Upper lobe of left lung (tissue), 6 donors: ENCODE results near the gene PPP1R12A. TPM values are rescaled to one million over a fixed set of nuclear protein-coding genes. Genes with fewer than 3 reads are reported as not detected.
A peak's percentile ranks its signal among the peaks of the same experiment; 100 is the strongest.

Experiments used
- ATAC-seq, 2 donors: fragments of 200-7000 bp; cut with Tn5 transposase; one replicate each; pipeline ENCODE4 v1.9.1; 2022; ENCODE audit warnings: mild to moderate bottlenecking in 2 of 2, moderate library complexity in 2 of 2; ENCODE audit not compliant: low FRiP score in 2 of 2
- DNase-seq, 2 donors: peaks; one replicate each; pipeline ENCODE4 v3.0.0-alpha.2; 2019 to 2020
- H3K27ac ChIP-seq, 4 donors: fragments of 200-600 bp; sonication (generic); one replicate each; pipeline ENCODE4 v1.5.1; 2016 to 2019
- H3K27me3 ChIP-seq, 4 donors: fragments of 200-600 bp; sonication (generic); one replicate each; pipeline ENCODE4 v1.5.1; 2017 to 2019
- H3K36me3 ChIP-seq, 4 donors: fragments of 200-600 bp; sonication (generic); one replicate each; pipeline ENCODE4 v1.5.1; 2016 to 2019
- H3K4me1 ChIP-seq, 4 donors: fragments of 200-600 bp; sonication (generic); one replicate each; pipeline ENCODE4 v1.5.1; 2018 to 2019
- H3K4me3 ChIP-seq, 4 donors: fragments of 200-600 bp; sonication (generic); one replicate each; pipeline ENCODE4 v1.5.1; 2017 to 2019; ENCODE audit warnings: mild to moderate bottlenecking in 2 of 4, moderate library complexity in 1 of 4
- H3K9me3 ChIP-seq, 4 donors: fragments of 200-600 bp; sonication (generic); one replicate each; pipeline ENCODE4 v1.5.1; 2018 to 2019
- EP300 ChIP-seq, 4 donors: sonication (generic); formaldehyde crosslinking; IDR thresholded peaks; one replicate each; pipeline ENCODE4 v1.5.1; 2017; ENCODE audit warnings: antibody characterized with exemption in 4 of 4, control low read depth in 2 of 4
- POLR2A ChIP-seq, 4 donors: fragments of 450-650 bp; IDR thresholded peaks; one replicate each; pipeline ENCODE4 v1.5.1; 2016 to 2017; ENCODE audit warnings: antibody characterized with exemption in 4 of 4, mild to moderate bottlenecking in 2 of 4
- POLR2AphosphoS5 ChIP-seq, 2 donors: sonication (generic); formaldehyde crosslinking; IDR thresholded peaks; one replicate each; pipeline ENCODE4 v1.5.1; 2017; ENCODE audit warnings: antibody characterized with exemption in 2 of 2
- WGBS, 2 donors: methylation state at CpG; one replicate each; pipeline ENCODE4 v1.1.5; 2017 to 2018; 5-methylcytosine and 5-hydroxymethylcytosine counted together
- total RNA-seq, 6 donors: library from RNA; depleted of rRNA in 4 of 6; stranded (reverse); fragments of >200 nt in 4 of 6; gene quantifications; one replicate each; pipeline versions ENCODE4 v1.1.0 to v1.2.1, GENCODE V29; 2016 to 2021
- TF ChIP-seq, protein P1 (sequence below), 6 experiments: fragments of 450-650 bp in 4 of 6; fragments of 200-600 bp in 2 of 6; sonication (generic) in 2 of 6; IDR thresholded peaks; one replicate each; pipeline ENCODE4 v1.5.1; 2016 to 2019; ENCODE audit warnings: antibody characterized with exemption in 6 of 6
- donor health status: DM: no; HTN: no; CAD: no; lungs with moderate emphysema.
- donor health status: DM: no; HTN: yes; CAD: no; lungs with severe emphysema.

Gene PPP1R12A
- total RNA-seq, 6 donors from 2014 or later = 50.7 to 234 (median 90.4) TPM

DNA sequence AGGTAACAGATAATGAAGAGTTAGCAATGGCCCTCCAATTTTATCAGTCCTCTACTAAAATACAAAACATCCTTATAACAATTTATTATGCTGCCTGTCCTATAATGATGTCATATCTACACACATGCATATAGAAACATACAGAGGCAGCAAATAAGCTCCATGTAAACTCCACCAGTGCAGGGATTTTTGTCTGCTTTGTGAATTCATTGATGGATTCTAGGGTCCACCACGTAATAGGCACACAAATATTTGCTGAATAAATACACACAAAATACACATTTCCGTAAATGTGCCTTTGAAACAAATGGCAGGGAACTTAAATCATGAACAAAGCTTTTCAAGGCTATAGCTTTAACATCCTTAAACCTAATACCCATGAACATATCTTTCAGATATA is 34.7 kb downstream of the PPP1R12A start:
- H3K27ac ChIP-seq = no peak overlapping the region
- peaks cover 13 to 50% (median 28%) of the 10 kb centered on the region in 4 donors for H3K4me1 ChIP-seq
- ATAC-seq (no peak), DNase-seq (no peak)
- WGBS, 2 donors = 79 to 87% methylated on average over 2 of the region's 2 CpGs
- no peak overlapping the region for H3K4me3 ChIP-seq
- H3K9me3 ChIP-seq = no peaks in the 10 kb centered on the region
- no peaks in the 10 kb centered on the region for H3K36me3 ChIP-seq
- TF ChIP-seq, protein P1, sequence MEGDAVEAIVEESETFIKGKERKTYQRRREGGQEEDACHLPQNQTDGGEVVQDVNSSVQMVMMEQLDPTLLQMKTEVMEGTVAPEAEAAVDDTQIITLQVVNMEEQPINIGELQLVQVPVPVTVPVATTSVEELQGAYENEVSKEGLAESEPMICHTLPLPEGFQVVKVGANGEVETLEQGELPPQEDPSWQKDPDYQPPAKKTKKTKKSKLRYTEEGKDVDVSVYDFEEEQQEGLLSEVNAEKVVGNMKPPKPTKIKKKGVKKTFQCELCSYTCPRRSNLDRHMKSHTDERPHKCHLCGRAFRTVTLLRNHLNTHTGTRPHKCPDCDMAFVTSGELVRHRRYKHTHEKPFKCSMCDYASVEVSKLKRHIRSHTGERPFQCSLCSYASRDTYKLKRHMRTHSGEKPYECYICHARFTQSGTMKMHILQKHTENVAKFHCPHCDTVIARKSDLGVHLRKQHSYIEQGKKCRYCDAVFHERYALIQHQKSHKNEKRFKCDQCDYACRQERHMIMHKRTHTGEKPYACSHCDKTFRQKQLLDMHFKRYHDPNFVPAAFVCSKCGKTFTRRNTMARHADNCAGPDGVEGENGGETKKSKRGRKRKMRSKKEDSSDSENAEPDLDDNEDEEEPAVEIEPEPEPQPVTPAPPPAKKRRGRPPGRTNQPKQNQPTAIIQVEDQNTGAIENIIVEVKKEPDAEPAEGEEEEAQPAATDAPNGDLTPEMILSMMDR (IDR thresholded peaks at IDR 0.05) = no peak
- TF ChIP-seq POLR2A (IDR thresholded peaks at IDR 0.05) (no peak), POLR2AphosphoS5 (IDR thresholded peaks at IDR 0.05) (no peak), EP300 (IDR thresholded peaks at IDR 0.05) (no peak)
- no peaks in the 10 kb centered on the region for H3K27me3 ChIP-seq

DNA sequence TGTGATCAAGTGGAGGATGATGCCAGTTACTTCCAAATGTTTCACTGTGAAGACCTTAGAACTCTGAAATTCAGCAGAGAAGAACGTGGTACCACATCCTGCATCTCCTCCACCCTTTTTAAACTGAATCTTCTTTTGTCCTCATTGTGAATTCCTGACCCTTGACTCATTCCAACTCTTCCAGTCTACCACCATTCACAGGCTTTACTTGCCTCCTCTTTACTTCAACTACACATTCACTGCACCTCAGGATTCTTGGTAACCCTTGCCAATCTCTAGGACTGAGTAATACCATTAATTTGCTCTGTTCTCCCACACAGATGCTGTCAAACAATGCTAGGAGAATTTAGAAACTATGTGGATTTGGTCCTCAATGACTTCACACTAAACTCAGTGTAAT is 37.3 kb downstream of the PPP1R12A start:
- H3K27ac ChIP-seq = no peak overlapping the region
- DNase-seq (no peak), ATAC-seq (peak in 1 of 2 donors; percentile 28)
- H3K4me1 ChIP-seq = peaks cover 13 to 50% (median 27%) of the 10 kb centered on the region in 4 donors
- no peaks in the 10 kb centered on the region for H3K36me3 ChIP-seq
- no peak for TF ChIP-seq POLR2AphosphoS5 (IDR thresholded peaks at IDR 0.05)
- TF ChIP-seq POLR2A (IDR thresholded peaks at IDR 0.05) = no peak
- TF ChIP-seq, protein P1 (IDR thresholded peaks at IDR 0.05) = no peak
- no peak for TF ChIP-seq EP300 (IDR thresholded peaks at IDR 0.05)
- H3K9me3 ChIP-seq = no peaks in the 10 kb centered on the region
- H3K4me3 ChIP-seq = no peak overlapping the region
- H3K27me3 ChIP-seq = no peaks in the 10 kb centered on the region
- 50 to 82% methylated on average over 1 of the region's 1 CpG for WGBS, 2 donors

GRCh38 chr12:79895804-79896203 is 39.1 kb downstream of the PPP1R12A start:
- 73 to 84% methylated on average over 1 of the region's 1 CpG for WGBS, 2 donors
- TF ChIP-seq EP300 (IDR thresholded peaks at IDR 0.05) = no peak
- TF ChIP-seq, protein P1 (IDR thresholded peaks at IDR 0.05) = no peak
- TF ChIP-seq POLR2A (IDR thresholded peaks at IDR 0.05) = no peak
- no peak for TF ChIP-seq POLR2AphosphoS5 (IDR thresholded peaks at IDR 0.05)
- Histone ChIP-seq H3K27me3 (no peaks in the 10 kb centered on the region), H3K9me3 (no peaks in the 10 kb centered on the region), H3K4me3 (no peak overlapping the region), H3K27ac (no peak overlapping the region), H3K4me1 (peaks cover 4 to 35% (median 16%) of the 10 kb centered on the region in 4 donors), H3K36me3 (no peaks in the 10 kb centered on the region)
- no peak for DNase-seq
- ATAC-seq = no peak

DNA sequence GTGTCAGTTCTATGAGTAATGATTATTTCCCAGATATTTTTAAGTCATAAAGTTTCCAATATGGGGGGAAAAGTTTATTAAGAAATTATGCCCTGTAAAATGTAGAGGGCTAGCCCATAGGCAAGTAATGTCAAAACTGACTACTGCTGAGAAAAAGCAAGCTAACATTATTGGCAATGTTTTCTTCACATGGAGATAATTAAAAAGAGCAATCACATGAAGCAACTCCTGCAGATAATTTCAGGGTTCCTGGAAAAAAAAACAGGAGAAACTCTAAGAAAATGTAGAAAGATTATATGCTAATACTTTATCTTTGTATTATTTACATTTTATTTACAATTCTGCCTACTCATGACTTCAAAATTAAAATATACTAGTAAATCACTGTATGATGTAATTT is 39.8 kb downstream of the PPP1R12A start:
- H3K27ac ChIP-seq = no peak overlapping the region
- H3K4me1 ChIP-seq = peaks cover 0 to 33% (median 13%) of the 10 kb centered on the region in 4 donors
- ATAC-seq = no peak
- H3K36me3 ChIP-seq = no peaks in the 10 kb centered on the region
- DNase-seq = no peak
- no peak overlapping the region for H3K4me3 ChIP-seq
- no peak for TF ChIP-seq POLR2A (IDR thresholded peaks at IDR 0.05)
- TF ChIP-seq EP300 (IDR thresholded peaks at IDR 0.05) = no peak
- TF ChIP-seq, protein P1 (IDR thresholded peaks at IDR 0.05) = no peak
- no peak for TF ChIP-seq POLR2AphosphoS5 (IDR thresholded peaks at IDR 0.05)
- H3K9me3 ChIP-seq = no peaks in the 10 kb centered on the region
- H3K27me3 ChIP-seq = no peaks in the 10 kb centered on the region

GRCh38 chr12:79891506-79892162 is 43.3 kb downstream of the PPP1R12A start:
- Histone ChIP-seq H3K4me1 (peaks cover 22 to 39% (median 25%) of the 10 kb centered on the region in 4 donors), H3K27me3 (no peaks in the 10 kb centered on the region), H3K4me3 (no peak overlapping the region), H3K36me3 (no peaks in the 10 kb centered on the region), H3K9me3 (no peaks in the 10 kb centered on the region), H3K27ac (no peak overlapping the region)
- WGBS, 2 donors = 97 to 98% methylated on average over 2 of the region's 2 CpGs
- ATAC-seq = no peak
- no peak for TF ChIP-seq POLR2AphosphoS5 (IDR thresholded peaks at IDR 0.05)
- no peak for DNase-seq
